MCF 10A (cell line): ENCODE measurements around the gene CACNA1H. TPM values are rescaled to one million over a fixed set of nuclear protein-coding genes. Genes with fewer than 3 reads are reported as not detected.
"Not testable (repeated sequence)": the region's sequence is repeated elsewhere in the genome, so short reads cannot be mapped to it uniquely, and the experiment has no call there.

ENCODE experiments used
- BruUV-seq: library from RNA; stranded (reverse); fragments of 400-500 nt; replicated peaks from 2 replicates; lab custom pipeline; 2021; lab: Mats Ljungman, UMichigan
- CTCF ChIA-PET: fragments of 300-600 bp; sonication (Branson Sonifier 250); formaldehyde crosslinking; extraction: SDS; loops from one replicate; lab custom pipeline; 2021; ENCODE audit warnings: antibody characterized with exemption, inconsistent platforms; lab: Yijun Ruan, JAX
- POLR2A ChIA-PET: fragments of 300-600, 350-650 bp; sonication (Branson Sonifier 250); formaldehyde crosslinking; extraction: SDS; loops from one replicate; lab custom pipeline; 2020; ENCODE audit warnings: antibody characterized with exemption, inconsistent platforms; lab: Yijun Ruan, JAX
- DNase-seq: peaks from one replicate; pipeline ENCODE4 v3.0.0-alpha.2; 2018; ENCODE audit not compliant: unreplicated experiment
- H3K27ac Mint-ChIP-seq: one replicate; pipeline ENCODE4 v1.8.0; 2022; ENCODE audit warnings: mild to moderate bottlenecking, low read depth, mixed read lengths; ENCODE audit not compliant: unreplicated experiment
- H3K27me3 Mint-ChIP-seq: one replicate; pipeline ENCODE4 v1.8.0; 2022; ENCODE audit warnings: mixed read lengths; ENCODE audit not compliant: insufficient read depth, unreplicated experiment
- H3K36me3 Mint-ChIP-seq: one replicate; pipeline ENCODE4 v1.8.0; 2022; ENCODE audit warnings: mild to moderate bottlenecking, moderate library complexity, mixed read lengths; ENCODE audit not compliant: insufficient read depth, unreplicated experiment
- H3K4me1 Mint-ChIP-seq: one replicate; pipeline ENCODE4 v1.8.0; 2022; ENCODE audit warnings: mixed read lengths; ENCODE audit not compliant: insufficient read depth, unreplicated experiment
- H3K4me3 Mint-ChIP-seq: one replicate; pipeline ENCODE4 v1.8.0; 2022; ENCODE audit warnings: mild to moderate bottlenecking, moderate library complexity, mixed read lengths; ENCODE audit not compliant: unreplicated experiment
- H3K9me3 Mint-ChIP-seq: one replicate; pipeline ENCODE4 v1.8.0; 2022; ENCODE audit warnings: mixed read lengths; ENCODE audit not compliant: unreplicated experiment
- CTCF ChIP-seq: fragments of 200-600 bp; IDR thresholded peaks from one replicate; pipeline ENCODE4 v1.8.0; 2022; ENCODE audit warnings: antibody characterized with exemption, mild to moderate bottlenecking; ENCODE audit not compliant: unreplicated experiment
- intact Hi-C: fragments of 100-400 bp; cut with micrococcal nuclease; formaldehyde crosslinking; loops from 2 replicates; pipeline ENCODE4 v1.14.1; 2022
- total RNA-seq: library from RNA; stranded (reverse); gene quantifications from 2 replicates; pipeline ENCODE4 v1.2.3, GENCODE V29; 2022

Gene CACNA1H
- total RNA-seq, 1 experiment from 2014 or later = not detected

DNA sequence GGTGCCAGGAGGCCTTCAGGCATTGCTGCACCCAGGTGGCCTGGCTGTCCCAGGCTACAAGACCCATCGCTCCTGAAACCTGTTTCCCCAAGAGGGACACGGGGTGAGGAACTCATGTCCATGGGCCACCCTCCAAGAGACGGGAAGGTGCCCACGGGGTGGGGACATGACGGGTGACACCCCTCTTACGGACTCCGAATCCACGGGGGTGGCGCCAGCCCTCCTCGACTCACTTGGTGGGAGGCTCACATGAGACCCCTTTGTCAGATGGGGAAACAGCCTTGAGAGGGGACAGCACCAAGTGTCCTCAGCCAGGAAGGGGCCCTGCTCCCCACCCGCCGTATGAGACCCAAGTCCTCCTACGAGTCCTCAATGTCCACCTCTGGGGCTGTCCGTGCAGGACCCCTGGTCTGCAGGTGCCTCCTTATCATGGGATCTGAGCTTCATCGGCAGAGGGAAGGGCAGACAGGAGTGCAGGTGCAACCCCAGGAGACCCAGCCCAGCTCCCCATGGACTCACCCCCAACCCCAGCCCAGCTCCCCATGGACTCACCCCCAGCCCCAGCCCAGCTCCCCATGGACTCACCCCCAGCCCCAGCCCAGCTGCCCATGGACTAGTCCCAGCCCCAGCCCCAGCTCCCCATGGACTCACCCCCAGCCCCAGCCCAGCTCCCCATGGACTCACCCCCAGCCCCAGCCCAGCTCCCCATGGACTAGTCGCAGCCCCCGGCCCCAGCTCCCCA, 77.7 kb downstream of the CACNA1H start:
- H3K27ac Mint-ChIP-seq, H3K36me3 Mint-ChIP-seq, DNase-seq, POLR2A ChIA-PET, H3K4me1 Mint-ChIP-seq, H3K27me3 Mint-ChIP-seq, H3K4me3 Mint-ChIP-seq, BruUV-seq, CTCF ChIA-PET, intact Hi-C loops, H3K9me3 Mint-ChIP-seq: not testable (repeated sequence)

DNA sequence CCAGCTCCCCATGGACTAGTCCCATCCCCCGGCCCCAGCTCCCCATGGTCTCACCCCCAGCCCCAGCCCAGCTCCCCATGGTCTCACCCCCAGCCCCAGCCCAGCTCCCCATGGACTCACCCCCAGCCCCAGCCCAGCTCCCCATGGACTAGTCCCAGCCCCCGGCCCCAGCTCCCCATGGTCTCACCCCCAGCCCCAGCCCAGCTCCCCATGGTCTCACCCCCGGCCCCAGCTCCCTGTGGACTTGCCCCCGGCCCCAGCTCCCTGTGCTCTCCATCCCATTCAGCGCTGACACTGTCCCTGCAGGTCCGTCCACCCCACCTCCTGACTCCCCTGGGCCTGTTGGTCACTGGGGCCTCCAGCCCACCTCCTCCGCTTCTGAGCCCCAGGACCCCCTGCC, 78.4 kb downstream of the CACNA1H start:
- H3K4me3 Mint-ChIP-seq, H3K27me3 Mint-ChIP-seq, H3K4me1 Mint-ChIP-seq, DNase-seq, H3K27ac Mint-ChIP-seq, intact Hi-C loops, CTCF ChIA-PET, H3K36me3 Mint-ChIP-seq, POLR2A ChIA-PET, H3K9me3 Mint-ChIP-seq, BruUV-seq: not testable (repeated sequence)

DNA sequence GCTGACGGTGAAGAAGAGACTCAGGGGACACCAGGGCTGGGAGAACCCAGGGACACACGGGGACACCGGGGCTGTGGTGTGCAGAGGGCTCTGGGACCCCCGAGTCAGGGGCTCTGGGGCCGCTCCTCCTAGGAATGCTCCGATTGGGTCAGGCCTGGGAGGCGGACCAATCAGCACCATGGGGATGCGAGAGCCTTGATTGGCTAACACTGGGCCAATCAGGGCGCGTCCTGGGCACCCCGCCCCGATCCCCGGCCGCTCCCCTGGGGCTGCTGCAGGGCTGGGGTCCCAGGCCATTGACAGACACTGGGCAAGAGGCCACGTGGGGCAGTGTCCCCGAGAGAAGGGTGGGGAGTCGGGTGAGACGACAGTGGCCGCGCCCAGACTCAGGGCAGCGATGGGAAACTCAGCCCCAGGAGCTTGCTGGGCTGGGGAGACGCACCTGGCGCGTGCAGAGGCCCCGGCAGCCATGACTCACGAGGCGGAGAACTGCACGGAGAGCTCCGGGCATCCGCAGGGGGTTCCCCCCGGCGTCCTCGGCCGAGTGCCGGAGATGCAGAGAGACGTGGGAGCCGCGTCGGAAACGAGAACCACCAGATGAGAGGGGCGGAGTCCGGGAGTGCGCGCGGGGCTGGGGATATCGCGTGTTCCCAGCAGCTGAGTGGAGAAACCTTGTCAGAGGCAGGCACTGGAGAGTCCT, 79.3 kb downstream of the CACNA1H start:
- BruUV-seq, H3K4me1 Mint-ChIP-seq: not testable (repeated sequence)

DNA sequence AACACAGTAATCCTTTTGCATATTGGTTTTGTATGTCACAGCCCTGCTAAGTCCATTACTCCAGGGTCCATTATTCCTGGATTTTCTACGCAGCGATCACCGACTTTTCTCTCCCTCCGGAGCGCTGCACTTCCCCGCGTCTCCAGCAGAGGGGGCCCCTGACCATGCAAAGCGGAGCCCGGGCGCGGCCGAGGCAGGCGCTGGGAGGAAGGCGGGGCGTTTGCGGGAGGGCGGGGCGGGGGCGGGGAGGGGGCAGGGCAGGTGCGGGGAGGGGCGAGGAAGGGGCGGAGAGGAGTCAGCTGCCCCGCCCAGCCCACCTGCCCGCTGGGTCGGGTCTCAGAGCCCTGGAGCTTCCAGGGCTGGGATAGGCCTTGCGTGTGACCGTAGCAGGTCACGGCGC, 83.8 kb downstream of the CACNA1H start:
- intact Hi-C loops, H3K9me3 Mint-ChIP-seq, H3K27me3 Mint-ChIP-seq, CTCF ChIA-PET, POLR2A ChIA-PET, H3K36me3 Mint-ChIP-seq, DNase-seq, H3K4me1 Mint-ChIP-seq, H3K27ac Mint-ChIP-seq, BruUV-seq, H3K4me3 Mint-ChIP-seq: not testable (repeated sequence)

More for the DNA sequence above, 79.3 kb downstream of the CACNA1H start:
- H3K4me3 Mint-ChIP-seq, H3K27me3 Mint-ChIP-seq, H3K9me3 Mint-ChIP-seq, intact Hi-C loops, H3K27ac Mint-ChIP-seq, CTCF ChIA-PET, H3K36me3 Mint-ChIP-seq, DNase-seq, POLR2A ChIA-PET: not testable (repeated sequence)

DNA sequence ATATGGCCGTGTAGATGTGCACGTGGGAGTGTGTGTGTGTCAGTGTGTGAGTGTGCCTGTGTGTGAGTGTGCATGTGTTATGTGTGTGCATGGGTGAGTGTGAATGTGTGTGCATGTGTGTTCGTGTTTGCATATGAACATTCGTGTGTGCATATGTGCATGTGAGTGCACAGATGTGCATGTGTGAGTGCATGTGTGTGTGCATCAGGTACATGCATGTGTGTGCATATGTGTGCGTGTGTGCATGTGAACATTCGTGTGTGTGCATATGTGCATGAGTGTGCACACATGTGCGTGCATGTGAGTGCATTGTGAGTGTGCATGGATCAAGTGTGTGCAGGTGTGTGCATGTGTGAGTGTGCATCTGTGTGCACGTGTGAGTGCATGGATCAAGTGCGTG, 85.1 kb downstream of the CACNA1H start:
- Mint-ChIP-seq H3K36me3 (no peaks in the 10 kb centered on the region), H3K9me3 (no peaks in the 10 kb centered on the region), H3K27ac (no peak overlapping the region), H3K27me3 (no peaks in the 10 kb centered on the region), H3K4me3 (no peak overlapping the region), H3K4me1 (no peaks in the 10 kb centered on the region)
- no TSS peak for BruUV-seq
- TF ChIP-seq CTCF = no peak
- intact Hi-C loops = no loop called here
- no peak for DNase-seq
- POLR2A ChIA-PET = no interaction called here
- CTCF ChIA-PET = interaction anchor here (0.7 kb wide), 1 partner anchor 438 kb away, joined by 3 read pairs; no protein-coding TSS in a partner anchor

- H3K4me1 Mint-ChIP-seq, H3K4me3 Mint-ChIP-seq, H3K9me3 Mint-ChIP-seq, H3K36me3 Mint-ChIP-seq, H3K27me3 Mint-ChIP-seq, CTCF ChIA-PET, DNase-seq, BruUV-seq, H3K27ac Mint-ChIP-seq, POLR2A ChIA-PET, intact Hi-C loops: not testable (repeated sequence)
Observed at GRCh38 chr16:1238909-1239308, 86.0 kb downstream of the CACNA1H start.

DNA sequence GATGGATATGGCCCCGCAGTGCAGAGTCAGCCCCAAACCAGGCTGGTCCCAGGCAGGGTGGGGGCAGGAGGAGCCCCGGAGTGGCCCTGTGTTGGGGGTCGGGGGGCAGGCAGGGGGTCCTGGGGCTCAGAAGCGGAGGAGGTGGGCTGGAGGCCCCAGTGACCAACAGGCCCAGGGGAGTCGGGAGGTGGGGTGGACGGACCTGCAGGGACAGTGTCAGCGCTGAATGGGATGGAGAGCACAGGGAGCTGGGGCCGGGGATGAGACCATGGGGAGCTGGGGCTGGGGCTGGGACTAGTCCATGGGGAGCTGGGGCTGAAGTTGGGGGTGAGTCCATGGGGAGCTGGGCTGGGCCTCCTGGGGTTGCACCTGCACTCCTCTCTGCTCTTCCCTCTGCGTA, 86.7 kb downstream of the CACNA1H start:
- CTCF ChIA-PET, DNase-seq, BruUV-seq, H3K9me3 Mint-ChIP-seq, H3K36me3 Mint-ChIP-seq, H3K4me3 Mint-ChIP-seq, H3K27me3 Mint-ChIP-seq, H3K27ac Mint-ChIP-seq, POLR2A ChIA-PET, intact Hi-C loops, H3K4me1 Mint-ChIP-seq: not testable (repeated sequence)

- H3K4me1 Mint-ChIP-seq, BruUV-seq, CTCF ChIA-PET, H3K9me3 Mint-ChIP-seq, H3K27me3 Mint-ChIP-seq, DNase-seq, H3K4me3 Mint-ChIP-seq, H3K36me3 Mint-ChIP-seq, intact Hi-C loops, H3K27ac Mint-ChIP-seq, POLR2A ChIA-PET: not testable (repeated sequence)
Observed at GRCh38 chr16:1240436-1240835, 87.5 kb downstream of the CACNA1H start, which contains the start of gene TPSAB1. TSS of gene TPSAB1 (plus strand) at chr16:1240705. CDS start at chr16:1240939, 234 bp downstream.
